Measurements from ENCODE around the gene TMEM45B. TPM values are rescaled to one million over a fixed set of nuclear protein-coding genes. Genes with fewer than 3 reads are reported as not detected.
A peak's percentile ranks its signal among the peaks of the same experiment; 100 is the strongest.

The TMEM45B gene
- total and polyA plus RNA-seq, 2 of the 13 experiments (the other 11 are each of a cell fraction or from before 2014, with no cell fraction given), result 29.1 to 181 TPM

DNA sequence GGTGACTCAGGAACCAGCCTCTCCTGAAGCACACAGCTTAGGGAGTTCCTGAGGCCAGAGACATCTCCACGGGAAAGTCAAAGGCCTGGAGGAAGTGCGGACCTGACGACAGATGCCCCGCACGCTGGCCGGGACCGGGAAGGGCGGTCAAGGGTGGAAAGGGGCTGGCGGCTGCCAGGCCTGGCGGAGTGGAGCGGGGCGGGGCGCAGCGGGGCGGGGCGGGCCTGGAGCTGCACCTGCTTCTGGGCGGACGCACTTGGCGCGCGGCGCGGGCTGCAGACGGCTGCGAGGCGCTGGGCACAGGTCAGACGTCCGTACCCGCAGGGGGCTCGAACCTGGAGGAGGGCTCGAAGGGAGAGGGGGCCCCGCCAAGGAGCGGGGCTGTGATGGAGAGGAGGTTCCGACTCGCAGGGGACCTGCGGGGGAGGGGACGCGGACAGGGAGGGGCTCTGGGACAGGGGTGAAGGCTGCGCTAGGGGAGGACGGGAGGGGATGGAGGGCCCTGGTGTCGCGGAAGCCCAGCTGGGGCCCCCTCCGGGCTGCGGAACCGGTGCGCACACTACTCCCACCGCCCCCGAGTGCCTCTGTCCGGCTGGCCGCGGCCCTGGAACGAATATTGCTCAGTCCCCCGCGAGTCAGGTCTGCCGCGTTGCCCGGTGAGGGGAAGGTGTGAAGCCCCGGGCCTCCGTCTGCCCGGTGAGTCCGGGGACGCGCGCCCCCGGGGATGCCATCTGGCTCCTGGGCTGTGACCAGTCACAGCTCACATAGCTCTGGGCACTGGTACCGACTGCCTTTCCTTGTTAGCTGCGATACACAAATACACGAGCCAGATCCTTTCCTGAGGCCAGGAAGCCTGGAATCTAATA is at the start of gene TMEM45B (continued):
- TF ChIP-seq REST (IDR thresholded peaks at IDR 0.05; ENCODE audit: borderline replicate concordance in 1 of 2, low read depth in 1 of 2, low read length in 2 of 2) (no peak), TBX2 (CRISPR knock-in tag; IDR thresholded peaks at IDR 0.05; ENCODE audit: borderline replicate concordance) (peak; percentile 78), NFE2L2 (IDR thresholded peaks at IDR 0.05; ENCODE audit: low read length) (no peak), CEBPG (CRISPR knock-in tag; IDR thresholded peaks at IDR 0.05) (no peak), MLLT10 (CRISPR knock-in tag; IDR thresholded peaks at IDR 0.05) (no peak), ZNF143 (CRISPR knock-in tag; IDR thresholded peaks at IDR 0.05) (no peak), DMTF1 (CRISPR knock-in tag; IDR thresholded peaks at IDR 0.05) (no peak), DNMT3B (CRISPR knock-in tag; conservative IDR thresholded peaks at IDR 0.05) (no peak), AHR (CRISPR knock-in tag; IDR thresholded peaks at IDR 0.05) (no peak), ZBTB1 (CRISPR knock-in tag; IDR thresholded peaks at IDR 0.05; ENCODE audit: borderline replicate concordance) (no peak), TCF12 (IDR thresholded peaks at IDR 0.05) (no peak), TCF12 (CRISPR knock-in tag; IDR thresholded peaks at IDR 0.05) (no peak), RFXANK (CRISPR knock-in tag; IDR thresholded peaks at IDR 0.05) (no peak), TOE1 (CRISPR knock-in tag; IDR thresholded peaks at IDR 0.05) (no peak), TEAD2 (CRISPR knock-in tag; IDR thresholded peaks at IDR 0.05) (no peak), FOSL2 (CRISPR knock-in tag; IDR thresholded peaks at IDR 0.05) (peak; percentile 7; the same call in 1 of the 2 replicates), TFDP1 (CRISPR knock-in tag; IDR thresholded peaks at IDR 0.05; ENCODE audit: borderline replicate concordance) (peak; percentile 62; the same call in 1 of the 2 replicates), TGIF2 (CRISPR knock-in tag; IDR thresholded peaks at IDR 0.05) (no peak)
- TF ChIP-seq, protein P1, sequence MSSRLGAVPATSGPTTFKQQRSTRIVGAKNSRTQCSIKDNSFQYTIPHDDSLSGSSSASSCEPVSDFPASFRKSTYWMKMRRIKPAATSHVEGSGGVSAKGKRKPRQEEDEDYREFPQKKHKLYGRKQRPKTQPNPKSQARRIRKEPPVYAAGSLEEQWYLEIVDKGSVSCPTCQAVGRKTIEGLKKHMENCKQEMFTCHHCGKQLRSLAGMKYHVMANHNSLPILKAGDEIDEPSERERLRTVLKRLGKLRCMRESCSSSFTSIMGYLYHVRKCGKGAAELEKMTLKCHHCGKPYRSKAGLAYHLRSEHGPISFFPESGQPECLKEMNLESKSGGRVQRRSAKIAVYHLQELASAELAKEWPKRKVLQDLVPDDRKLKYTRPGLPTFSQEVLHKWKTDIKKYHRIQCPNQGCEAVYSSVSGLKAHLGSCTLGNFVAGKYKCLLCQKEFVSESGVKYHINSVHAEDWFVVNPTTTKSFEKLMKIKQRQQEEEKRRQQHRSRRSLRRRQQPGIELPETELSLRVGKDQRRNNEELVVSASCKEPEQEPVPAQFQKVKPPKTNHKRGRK (CRISPR knock-in tag; IDR thresholded peaks at IDR 0.05), result no peak
- TF ChIP-seq, protein P2, sequence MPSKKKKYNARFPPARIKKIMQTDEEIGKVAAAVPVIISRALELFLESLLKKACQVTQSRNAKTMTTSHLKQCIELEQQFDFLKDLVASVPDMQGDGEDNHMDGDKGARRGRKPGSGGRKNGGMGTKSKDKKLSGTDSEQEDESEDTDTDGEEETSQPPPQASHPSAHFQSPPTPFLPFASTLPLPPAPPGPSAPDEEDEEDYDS (CRISPR knock-in tag; IDR thresholded peaks at IDR 0.05), result peak; percentile 54; the same call in 1 of the 2 replicates
